NCI-H1417 (cell line): ENCODE results near the gene MLXIPL.
"Not testable (repeated sequence)": the region's sequence is repeated elsewhere in the genome, so short reads cannot be mapped to it uniquely, and the experiment has no call there.

Experiments
- DNase-seq, 3 experiments: peaks; one replicate each; lab custom pipeline; 2025; lab: John Stamatoyannopoulos, UW

MLXIPL gene, protein sequence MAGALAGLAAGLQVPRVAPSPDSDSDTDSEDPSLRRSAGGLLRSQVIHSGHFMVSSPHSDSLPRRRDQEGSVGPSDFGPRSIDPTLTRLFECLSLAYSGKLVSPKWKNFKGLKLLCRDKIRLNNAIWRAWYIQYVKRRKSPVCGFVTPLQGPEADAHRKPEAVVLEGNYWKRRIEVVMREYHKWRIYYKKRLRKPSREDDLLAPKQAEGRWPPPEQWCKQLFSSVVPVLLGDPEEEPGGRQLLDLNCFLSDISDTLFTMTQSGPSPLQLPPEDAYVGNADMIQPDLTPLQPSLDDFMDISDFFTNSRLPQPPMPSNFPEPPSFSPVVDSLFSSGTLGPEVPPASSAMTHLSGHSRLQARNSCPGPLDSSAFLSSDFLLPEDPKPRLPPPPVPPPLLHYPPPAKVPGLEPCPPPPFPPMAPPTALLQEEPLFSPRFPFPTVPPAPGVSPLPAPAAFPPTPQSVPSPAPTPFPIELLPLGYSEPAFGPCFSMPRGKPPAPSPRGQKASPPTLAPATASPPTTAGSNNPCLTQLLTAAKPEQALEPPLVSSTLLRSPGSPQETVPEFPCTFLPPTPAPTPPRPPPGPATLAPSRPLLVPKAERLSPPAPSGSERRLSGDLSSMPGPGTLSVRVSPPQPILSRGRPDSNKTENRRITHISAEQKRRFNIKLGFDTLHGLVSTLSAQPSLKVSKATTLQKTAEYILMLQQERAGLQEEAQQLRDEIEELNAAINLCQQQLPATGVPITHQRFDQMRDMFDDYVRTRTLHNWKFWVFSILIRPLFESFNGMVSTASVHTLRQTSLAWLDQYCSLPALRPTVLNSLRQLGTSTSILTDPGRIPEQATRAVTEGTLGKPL

DNA sequence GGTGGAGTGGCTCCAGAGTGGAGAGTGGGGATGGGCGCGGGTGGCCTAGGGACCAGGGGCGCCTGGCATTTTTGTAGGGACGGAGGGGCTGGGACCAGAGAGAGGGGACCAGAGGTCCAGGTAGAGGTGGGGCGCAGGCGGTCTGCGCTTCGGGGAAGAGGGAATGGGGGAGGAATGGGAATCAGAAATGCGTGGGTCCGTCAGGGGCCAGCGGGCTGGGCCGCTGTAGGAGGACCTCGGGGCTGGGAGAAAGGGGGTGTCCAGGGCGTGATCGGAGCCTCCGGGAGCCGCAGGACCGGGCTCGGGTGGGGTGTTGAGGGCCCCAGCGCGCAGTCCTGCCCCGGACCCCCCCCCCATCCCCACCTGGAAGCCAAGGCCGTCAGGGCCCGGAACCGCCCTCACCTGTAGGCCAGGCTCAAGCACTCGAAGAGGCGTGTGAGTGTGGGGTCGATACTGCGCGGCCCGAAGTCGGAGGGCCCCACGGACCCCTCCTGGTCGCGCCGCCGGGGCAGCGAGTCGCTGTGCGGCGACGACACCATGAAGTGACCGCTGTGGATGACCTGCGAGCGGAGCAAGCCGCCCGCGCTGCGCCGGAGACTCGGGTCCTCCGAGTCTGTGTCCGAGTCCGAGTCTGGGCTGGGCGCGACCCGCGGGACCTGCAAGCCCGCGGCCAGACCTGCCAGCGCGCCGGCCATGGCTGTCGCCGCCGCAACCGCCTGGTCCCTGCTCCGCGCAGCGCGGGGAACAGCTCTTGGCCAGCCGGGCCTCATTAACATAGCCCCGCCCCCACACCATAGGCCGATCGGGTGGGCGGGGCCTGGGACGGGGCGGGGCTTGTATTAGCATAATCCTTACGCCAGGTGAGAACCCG lies at the start of gene MLXIPL:
TSS of gene MLXIPL (minus strand) at position 725 of the 871 bp plus-strand sequence. CDS start at position 695, 30 bp downstream.
- DNase-seq = peak; percentile 85 to 91 (median 91)

DNA sequence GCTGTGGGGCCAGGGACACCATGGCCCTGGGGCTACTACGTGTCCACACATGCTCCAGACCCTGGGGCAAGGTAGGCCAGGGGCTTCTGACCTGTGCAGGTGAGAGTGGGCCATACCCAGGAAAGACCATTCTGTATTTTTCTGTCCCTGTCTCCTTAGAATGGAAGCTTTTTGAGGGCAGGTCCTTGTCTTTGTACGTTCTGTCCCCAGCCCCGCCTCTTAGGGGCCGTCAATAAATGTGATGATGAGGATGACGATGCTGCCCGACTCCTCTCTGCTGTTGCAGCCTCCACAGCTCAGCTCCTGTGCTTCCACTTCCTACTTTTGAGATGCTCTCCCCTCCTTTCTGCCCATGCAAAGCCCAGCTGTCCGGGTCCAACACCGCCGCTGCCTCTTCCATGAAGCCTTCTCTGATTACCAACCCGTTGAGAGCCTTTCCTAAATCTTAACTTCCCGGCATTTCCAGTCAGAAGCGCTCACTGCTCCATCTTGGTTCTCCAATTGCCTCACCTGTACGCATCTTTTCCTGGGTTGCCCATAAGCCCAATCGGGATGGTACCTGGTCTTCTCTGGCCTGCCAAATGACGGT lies 47.6 kb upstream of the MLXIPL start:
- DNase-seq = no peak

DNA sequence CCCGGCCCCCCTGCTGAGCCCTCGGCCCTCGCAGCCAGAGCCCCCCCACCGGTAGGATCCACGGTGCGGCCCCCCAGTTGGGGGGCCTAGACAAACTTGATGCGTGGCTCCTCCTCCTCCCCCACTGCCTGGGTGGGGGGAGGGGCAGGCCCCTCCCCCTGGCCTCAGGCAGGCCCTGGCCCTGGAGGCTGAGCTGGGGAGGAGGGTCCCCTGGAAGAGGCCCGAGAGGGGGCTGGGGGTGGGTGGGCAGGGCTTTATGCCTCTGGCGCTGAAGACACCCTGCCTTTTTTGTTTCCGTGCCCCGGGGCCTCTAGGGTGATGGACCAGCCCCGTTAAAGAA lies 47.0 kb upstream of the MLXIPL start:
- DNase-seq = no peak

DNA sequence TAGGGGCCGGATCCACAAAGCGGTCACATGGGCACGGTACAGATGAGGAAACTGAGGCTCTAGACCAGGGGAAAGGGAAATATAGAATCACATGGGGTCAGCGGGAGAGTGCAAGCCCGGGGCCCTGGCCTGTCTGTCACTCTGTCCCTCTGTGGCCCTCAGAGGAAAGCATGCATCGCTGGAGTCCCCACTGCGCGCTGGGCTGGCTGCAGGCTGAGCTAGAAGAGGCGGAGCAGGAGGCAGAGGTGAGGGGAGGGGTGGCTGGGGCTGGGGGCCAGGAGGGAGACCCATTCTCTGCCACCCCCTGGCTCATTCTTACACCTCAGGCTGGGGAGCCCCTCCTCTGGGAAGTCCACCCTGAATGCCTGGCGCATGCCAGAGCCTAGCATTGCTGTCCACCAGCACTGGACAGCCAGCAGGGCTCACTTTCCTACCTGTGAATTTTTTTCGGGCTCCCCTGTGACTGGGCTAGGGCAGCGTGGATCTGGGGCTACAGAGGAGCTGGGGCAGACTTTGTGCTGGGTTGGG lies 45.6 kb upstream of the MLXIPL start:
- DNase-seq = no peak

DNA sequence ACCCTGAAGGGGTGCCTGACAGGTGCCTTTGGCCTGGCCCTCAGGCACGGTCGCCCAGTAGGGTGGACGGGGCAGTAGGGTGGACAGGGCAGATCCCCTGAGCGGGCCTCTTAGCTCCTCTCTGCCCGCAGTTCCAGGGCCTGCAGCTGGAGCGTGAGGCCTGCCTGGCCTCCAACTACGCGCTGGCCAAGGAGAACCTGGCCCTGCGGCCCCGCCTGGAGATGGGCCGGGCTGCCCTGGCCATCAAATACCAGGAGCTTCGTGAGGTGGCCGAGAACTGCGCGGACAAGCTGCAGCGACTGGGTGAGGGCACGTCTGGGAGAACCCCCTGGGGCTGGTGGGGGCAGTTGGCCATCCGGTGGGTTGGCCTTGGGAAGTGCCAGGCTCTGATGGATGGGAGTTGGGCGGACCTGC lies 45.0 kb upstream of the MLXIPL start:
- no peak for DNase-seq

DNA sequence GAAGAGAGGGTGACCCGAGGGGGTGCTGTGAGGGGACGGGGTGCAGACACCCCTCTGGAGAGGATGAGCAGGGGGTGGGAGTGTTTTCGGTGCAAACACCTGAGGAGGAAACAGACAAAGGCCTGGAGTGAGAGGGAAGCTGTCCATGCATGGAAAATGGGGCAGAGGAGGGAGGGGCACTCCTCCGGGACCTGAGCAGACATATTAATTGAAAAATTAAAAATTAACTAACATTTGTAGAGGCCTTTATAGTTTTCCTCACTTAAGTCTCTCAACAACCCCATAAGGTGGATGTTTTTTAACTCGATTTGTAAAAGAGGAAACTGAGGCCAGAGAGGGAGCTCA lies 44.5 kb upstream of the MLXIPL start:
- no peak for DNase-seq

DNA sequence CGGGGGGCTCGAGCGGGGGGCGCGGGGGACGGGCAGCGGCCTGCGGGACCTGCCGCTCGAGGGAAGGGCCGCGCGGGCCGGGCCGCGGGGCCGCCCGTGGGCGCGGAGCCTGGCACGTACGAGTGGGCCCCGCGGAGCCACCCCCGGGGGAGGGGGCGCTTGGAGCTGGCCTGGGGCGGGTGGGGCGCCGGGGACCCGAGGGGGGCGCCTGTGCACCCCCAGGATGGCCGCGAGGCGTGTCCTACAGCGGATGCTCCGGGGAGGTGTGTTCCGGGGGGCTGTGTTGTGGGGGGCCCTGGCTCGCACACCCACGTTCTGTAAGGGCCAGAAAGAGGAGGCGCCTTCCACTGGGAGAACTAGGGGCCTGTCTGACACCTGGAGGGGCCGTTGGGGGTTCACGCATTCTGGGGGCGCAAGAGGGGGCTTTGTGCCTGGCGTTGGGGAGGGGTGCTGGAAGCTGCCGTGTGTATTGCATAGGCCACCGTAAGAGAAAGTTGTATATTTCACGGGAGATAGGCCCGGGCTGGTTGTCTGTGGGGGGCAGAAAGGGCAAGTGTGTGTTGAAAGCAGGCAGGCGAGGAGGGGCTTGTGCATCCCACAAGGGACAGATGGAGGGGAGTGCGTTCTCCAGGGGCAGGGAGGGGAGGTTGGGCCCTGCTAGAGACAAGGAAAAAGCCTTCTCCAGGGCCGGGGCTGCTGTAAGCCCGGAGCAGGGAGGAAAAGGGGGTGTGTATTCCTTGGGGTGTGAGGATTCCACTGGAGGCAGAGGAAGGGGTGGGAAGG lies 44.0 kb upstream of the MLXIPL start:
- DNase-seq = peak in 2 of 3 experiments; percentile 52 to 65

DNA sequence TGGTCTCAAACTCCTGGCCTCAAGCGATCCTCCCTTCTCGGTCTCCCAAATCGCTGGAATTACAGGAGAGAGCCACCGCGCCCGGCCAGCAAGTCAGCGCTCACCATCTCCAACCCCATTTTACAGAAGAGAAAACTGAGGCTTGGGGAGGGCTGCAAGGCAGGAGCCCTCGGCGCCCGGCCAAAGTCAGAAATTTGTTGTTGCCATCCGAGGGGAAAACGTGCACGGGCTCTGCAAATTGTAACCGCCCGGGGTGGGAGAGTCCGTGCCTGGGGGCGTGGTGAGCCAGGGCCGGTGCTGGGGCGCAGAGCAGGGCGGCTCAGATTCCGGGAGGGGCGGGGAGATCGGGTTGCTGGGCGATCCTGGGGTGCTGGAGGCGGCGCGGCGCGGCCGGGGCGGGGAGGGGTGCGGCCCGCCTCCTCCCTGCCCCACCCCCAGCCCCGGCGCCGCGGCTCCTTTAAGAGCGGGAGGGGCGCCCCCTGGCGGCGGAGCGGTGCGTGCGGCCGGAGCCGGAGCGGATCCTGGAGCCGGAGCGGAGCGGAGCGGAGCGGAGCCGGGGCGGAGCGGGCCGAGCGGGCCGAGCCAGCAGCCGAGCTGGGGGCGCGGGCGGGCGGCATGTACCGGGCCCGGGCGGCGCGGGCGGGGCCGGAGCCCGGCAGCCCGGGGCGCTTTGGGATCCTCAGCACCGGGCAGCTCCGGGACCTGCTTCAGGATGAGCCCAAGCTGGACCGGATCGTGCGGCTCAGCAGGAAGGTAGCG lies 43.2 kb upstream of the MLXIPL start, which contains the start of gene VPS37D:
TSS of gene VPS37D (plus strand) at position 488 of the 759 bp plus-strand sequence. CDS start at position 616, 128 bp downstream.
- DNase-seq = peak; percentile 88 to 93 (median 91)

DNA sequence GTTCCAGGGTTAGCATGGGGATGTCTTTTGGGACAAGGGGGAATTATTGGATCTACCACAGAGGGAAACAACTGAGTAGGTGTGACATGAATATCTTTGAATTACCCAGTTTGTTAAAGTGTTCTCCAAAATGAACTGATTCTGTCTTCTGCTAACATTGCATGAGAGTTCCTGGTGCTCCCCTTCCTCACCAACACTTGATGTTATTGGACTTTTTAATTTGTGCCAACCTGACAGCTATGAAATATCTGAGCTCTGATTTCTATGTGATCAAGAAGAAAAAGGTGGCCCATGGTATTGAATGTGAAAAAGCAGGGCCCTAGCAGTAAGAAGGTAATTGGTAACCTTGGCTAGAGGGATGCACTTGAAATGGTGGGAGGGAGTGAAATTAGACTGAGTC lies 38.7 kb upstream of the MLXIPL start:
- DNase-seq = no peak

DNA sequence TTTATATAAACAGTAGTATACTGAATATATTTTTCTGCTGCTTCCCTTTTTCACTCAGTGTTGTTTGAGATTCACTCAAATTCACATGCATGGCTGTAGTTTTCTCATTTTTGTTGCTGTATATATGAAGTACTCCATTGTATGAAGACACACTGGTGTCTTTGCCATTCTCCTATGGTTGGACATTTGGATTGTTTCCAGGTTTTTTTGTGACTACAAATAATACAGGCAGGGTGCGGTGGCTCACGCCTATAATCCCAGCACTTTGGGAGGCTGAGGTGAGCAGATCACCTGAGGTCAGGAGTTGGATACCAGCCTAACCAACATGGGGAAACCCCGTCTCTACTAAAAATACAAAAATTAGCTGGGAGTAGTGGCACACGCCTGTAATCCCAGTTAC lies 36.3 kb upstream of the MLXIPL start:
- not testable (repeated sequence) for DNase-seq

DNA sequence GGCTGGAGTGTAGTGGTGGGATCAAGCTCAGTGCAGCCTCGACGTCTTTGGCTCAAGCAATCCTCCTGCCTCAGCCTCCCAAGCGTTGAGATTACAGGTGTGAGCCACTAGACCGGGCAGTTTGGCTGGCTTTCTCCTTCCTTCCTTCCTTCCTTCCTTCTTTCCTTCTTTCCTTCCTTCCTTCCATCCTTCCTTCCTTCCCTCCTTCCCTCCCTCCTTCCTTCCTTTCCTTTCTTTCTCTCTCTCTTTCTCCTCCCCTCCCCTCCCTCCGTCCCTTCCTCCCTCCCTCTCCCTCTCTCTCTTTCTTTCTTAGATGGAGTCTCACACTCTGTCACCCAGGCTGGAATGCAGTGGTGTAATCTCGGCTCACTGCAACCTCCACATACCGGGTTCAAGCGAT lies 35.7 kb upstream of the MLXIPL start:
- DNase-seq = no peak

DNA sequence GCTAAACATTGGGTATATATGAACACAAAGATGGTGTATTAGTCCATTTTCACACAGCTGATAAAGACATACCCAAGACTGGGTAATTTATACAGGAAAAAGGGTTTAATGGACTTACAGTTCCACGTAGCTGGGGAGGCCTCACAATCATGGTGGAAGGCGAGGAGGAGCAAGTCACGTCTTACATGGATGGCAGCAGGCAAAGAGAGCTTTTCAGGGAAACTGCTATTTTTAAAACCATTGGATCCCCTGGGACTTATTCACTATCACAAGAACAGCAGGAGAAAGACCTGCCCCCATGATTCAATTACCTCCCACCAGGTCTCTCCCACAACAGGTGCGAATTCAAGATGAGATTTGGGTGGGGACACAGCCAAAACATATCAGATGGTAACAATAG lies 31.0 kb upstream of the MLXIPL start:
- DNase-seq = not testable (repeated sequence)

DNA sequence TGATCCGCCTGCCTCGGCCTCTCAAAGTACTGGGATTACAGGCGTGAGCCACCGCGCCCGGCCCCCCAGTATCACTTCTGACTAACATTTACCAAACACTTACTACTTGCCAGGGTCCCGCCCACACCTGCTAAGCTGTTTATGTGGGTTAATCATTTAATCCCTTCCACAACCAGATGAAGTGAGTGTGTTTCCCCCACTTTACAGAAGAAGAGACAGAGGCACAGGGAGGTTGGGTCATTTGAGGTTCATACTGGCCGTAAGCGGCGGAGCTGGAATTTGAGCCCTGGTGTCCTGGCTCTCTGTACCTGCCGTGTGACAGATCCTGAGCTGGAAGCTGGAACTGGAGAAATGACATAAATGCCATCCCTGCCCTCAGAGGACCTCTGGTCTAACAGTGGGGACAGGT lies 28.2 kb upstream of the MLXIPL start:
- DNase-seq = no peak

DNA sequence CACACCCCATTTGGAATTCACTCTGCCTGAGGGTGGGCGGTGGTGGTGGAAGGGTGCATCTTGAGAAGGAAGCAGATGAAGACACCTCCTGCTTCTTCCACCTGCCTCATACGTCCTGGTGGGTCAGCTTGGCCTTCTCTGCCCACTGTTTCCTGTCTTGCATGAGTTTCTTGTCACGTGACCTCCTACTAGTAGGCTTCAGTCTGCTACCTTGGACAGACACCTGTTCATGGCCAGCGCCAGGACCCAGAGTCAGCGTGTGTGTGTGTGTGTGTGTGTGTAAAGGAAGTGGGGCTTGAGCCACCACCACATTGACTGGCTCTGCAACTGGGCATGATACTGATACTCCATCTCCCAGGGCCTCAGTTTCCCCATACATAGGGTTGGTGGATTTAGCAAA lies 26.2 kb upstream of the MLXIPL start:
- no peak for DNase-seq

DNA sequence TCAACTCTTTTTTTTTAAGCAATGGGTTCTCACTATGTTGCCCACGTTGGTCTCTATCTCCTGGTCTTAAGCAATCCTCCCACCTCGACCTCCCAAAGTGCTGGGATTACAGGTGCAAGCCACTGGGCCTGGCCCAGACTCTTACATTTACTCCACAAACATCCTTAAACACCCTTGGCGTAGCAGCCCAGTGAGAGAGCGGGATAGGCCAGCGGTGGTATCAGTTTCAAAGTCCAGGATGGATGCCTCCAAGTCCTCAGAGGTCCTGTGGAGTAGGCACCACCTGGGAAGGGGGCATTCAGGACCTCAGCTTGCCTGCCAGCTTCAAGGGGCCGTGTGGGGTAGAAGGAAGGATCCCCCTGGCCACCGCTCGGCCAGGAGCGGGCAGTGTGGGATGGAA lies 25.3 kb upstream of the MLXIPL start:
- no peak for DNase-seq

DNA sequence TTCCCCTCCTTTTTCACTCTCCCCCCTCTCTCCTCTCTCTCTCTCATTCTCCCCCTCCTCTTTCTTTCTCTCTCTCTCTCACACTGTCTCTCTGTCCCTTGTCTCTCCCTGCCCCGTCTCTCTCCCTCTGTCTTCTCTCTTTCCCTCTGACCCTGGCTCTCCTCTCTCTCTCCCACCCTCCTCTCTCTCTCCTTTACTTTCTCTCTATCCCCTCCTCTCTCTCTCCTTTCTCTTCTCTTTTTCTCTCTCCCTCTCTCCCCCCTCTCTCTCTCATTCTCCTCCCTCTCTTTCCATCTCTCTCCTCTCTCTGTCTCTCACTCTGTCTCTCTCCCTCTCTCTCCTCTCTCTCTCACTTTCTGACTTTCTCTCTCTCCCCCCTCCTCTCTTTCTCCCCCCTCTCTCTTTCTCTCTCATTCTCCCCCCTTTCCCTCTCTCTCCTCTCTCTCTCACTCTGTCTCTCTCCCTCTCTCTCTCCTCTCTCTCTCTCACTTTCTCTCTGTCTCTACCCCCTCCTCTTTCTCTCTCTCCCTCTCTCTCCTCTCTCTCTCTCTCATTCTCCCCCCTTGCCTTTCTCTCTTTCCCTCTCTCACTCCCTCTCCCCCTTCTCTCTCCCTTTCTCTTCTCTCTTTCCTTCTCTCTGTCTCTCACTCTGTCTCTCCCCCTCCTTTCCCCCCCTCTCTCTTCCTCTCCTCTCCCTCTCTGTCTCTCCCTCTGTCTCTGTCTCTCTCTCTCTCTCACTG lies 24.4 kb upstream of the MLXIPL start:
- DNase-seq = no peak

DNA sequence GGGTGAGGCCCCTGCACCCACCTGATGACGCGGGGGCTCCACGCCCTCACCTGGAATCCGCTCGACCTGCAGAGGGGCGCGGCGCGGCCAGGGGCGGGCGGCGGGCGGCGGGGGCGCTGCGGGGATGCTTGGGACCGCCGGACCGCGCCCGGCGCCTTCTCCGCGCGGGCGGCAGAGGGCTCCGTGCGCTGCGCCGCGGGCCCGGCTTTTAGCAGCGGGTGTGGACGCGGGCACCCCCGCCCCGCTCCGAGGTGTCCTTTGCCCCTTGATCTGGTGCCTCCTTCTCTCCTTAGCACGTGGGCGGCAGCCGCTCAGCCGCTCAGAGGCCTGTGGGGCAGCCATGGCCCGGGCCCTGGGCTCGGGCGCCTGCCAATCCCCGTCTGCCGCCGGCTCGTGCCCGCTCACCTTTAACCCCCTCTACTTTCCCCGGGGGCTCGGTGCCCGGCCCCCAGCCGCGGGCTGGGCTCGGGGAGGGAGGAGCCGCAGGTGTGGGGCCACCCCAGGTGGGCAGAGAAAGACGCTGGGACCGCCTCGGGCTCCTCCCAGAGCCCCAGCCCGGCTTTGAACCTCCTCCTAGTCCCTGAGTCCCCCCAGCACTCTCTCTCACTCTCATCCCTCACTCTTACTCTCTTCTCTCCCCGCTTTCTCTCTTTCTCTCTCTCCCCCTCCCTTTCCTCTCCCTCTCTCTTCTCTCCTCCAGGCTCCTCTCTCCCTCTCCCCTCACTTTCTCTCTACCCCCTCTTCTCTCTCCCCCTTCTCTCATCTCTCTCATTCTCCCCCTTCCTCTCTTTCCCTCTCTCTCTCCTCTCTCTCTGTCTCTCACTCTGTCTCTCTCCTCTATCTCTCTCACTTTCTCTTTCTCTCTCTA lies 23.6 kb upstream of the MLXIPL start:
- DNase-seq = peak in 2 of 3 experiments; percentile 72 to 84
